GM12878 (cell line): Measurements from ENCODE around the gene NSUN2. TPM values are rescaled to one million over a fixed set of nuclear protein-coding genes. Genes with fewer than 3 reads are reported as not detected.

ENCODE experiments used
- ATAC-seq: fragments of 200-7000 bp; cut with Tn5 transposase; 3 replicates; pipeline ENCODE4 v1.9.1; 2020; ENCODE audit warnings: mild to moderate bottlenecking, moderate library complexity
- BruUV-seq: library from RNA; stranded (reverse); fragments of 400-500 nt; replicated peaks from 2 replicates; lab custom pipeline; 2021; lab: Mats Ljungman, UMichigan
- CTCF ChIA-PET: fragments of 300-600 bp; sonication (Branson Sonifier 250); formaldehyde crosslinking; extraction: SDS; loops from one replicate; lab custom pipeline; 2021; ENCODE audit warnings: inconsistent platforms; lab: Yijun Ruan, JAX
- POLR2A ChIA-PET: fragments of 350-600 bp; formaldehyde crosslinking; extraction: SDS; loops from one replicate; lab custom pipeline; 2021; ENCODE audit warnings: inconsistent platforms; lab: Charles Lee
- RAD21 ChIA-PET: fragments of 300-600 bp; sonication (Branson Sonifier 250); formaldehyde crosslinking; loops from one replicate; lab custom pipeline; 2023; ENCODE audit warnings: antibody characterized with exemption; ENCODE audit not compliant: unreplicated experiment; lab: Charles Lee
- SMC1A ChIA-PET: fragments of 300-600 bp; sonication (Branson Sonifier 250); formaldehyde crosslinking; loops from one replicate; lab custom pipeline; 2023; ENCODE audit not compliant: unreplicated experiment, uncharacterized antibody; lab: Charles Lee
- DNase-seq: peaks from one replicate; pipeline ENCODE4 v3.0.0-alpha.2; 2011; ENCODE audit warnings: low read depth, low spot score
- FAIRE-seq: peaks from 3 replicates; lab custom pipeline; 2011; peaks lifted over from hg19 to GRCh38; lab: Jason Lieb, UNC
- H2AFZ ChIP-seq: 2 replicates; pipeline ENCODE4 v1.6.0; 2011; ENCODE audit warnings: low read depth, low read length, control low read depth; ENCODE audit not compliant: control insufficient read depth
- H3K27ac ChIP-seq: 2 replicates; pipeline ENCODE4 v1.5.1; 2011; ENCODE audit warnings: control low read depth; ENCODE audit not compliant: control insufficient read depth, insufficient read depth
- H3K27me3 ChIP-seq, 2 experiments: replicated peaks in 1 of 2; 2 replicates each; pipeline versions ENCODE4 v1.6.0 to v1.6.1; 2011; ENCODE audit warnings: low read length in 1 of 2; ENCODE audit not compliant: control insufficient read depth in 2 of 2, insufficient read depth in 2 of 2
- H3K36me3 ChIP-seq, 2 experiments: 2 replicates each; pipeline ENCODE4 v1.5.1; 2011; ENCODE audit warnings: low read length in 1 of 2; ENCODE audit not compliant: control insufficient read depth in 2 of 2, insufficient read depth in 2 of 2
- H3K4me1 ChIP-seq: 2 replicates; pipeline ENCODE4 v1.6.1; 2011; ENCODE audit warnings: mild to moderate bottlenecking, low read length, moderate library complexity, mixed read lengths; ENCODE audit not compliant: control insufficient read depth, insufficient read depth
- H3K4me2 ChIP-seq: 2 replicates; pipeline ENCODE4 v1.6.0; 2011; ENCODE audit warnings: control low read depth; ENCODE audit not compliant: control insufficient read depth, insufficient read depth
- H3K4me3 ChIP-seq: fragments of 200-600 bp; sonication (generic); 2 replicates; pipeline ENCODE4 v1.5.1; 2016
- H3K79me2 ChIP-seq: 2 replicates; pipeline ENCODE4 v1.6.0; 2011; ENCODE audit warnings: low read length; ENCODE audit not compliant: control insufficient read depth, insufficient read depth
- H3K9ac ChIP-seq: 2 replicates; pipeline ENCODE4 v1.8.0; 2011; ENCODE audit warnings: low read length, control low read depth, mixed read lengths; ENCODE audit not compliant: control insufficient read depth, insufficient read depth
- H3K9me3 ChIP-seq: replicated peaks from 3 replicates; pipeline ENCODE4 v1.5.1; 2011; ENCODE audit warnings: mild to moderate bottlenecking, low read length; ENCODE audit not compliant: control insufficient read depth, insufficient read depth
- H4K20me1 ChIP-seq: 2 replicates; pipeline ENCODE4 v1.6.0; 2011; ENCODE audit not compliant: control insufficient read depth, insufficient read depth
- ETV6 ChIP-seq, 2 experiments: fragments of 450-650 bp in 1 of 2; IDR thresholded peaks in 1 of 2; conservative IDR thresholded peaks in 1 of 2; 2 replicates each; pipeline ENCODE4 v1.6.1; 2014; ENCODE audit warnings: antibody characterized with exemption in 1 of 2, borderline replicate concordance in 1 of 2, low read depth in 1 of 2, mild to moderate bottlenecking in 1 of 2, moderate library complexity in 1 of 2
- HDAC6 ChIP-seq: fragments of 200-600 bp; sonication (generic); IDR thresholded peaks from one replicate; pipeline ENCODE4 v1.8.0; 2017; ENCODE audit warnings: antibody characterized with exemption; ENCODE audit not compliant: unreplicated experiment
- KLF5 ChIP-seq: fragments of 450-650 bp; IDR thresholded peaks from 2 replicates; pipeline ENCODE4 v1.6.1; 2014; ENCODE audit warnings: mild to moderate bottlenecking; ENCODE audit not compliant: partially characterized antibody
- NFIC ChIP-seq: IDR thresholded peaks from 2 replicates; pipeline ENCODE4 v1.6.1; 2012; ENCODE audit warnings: low read depth, mild to moderate bottlenecking, inconsistent platforms, low read length, moderate library complexity
- PAX8 ChIP-seq: fragments of 450-650 bp; IDR thresholded peaks from 2 replicates; pipeline ENCODE4 v1.6.1; 2017; ENCODE audit warnings: mild to moderate bottlenecking, moderate library complexity
- SREBF1 ChIP-seq: IDR thresholded peaks from 2 replicates; pipeline ENCODE4 v1.6.1; 2012; ENCODE audit warnings: mild to moderate bottlenecking, low read length
- TCF12 ChIP-seq: IDR thresholded peaks from 2 replicates; pipeline ENCODE4 v1.6.1; 2011; ENCODE audit warnings: low read depth, mild to moderate bottlenecking, low read length
- WGBS: methylation state at CpG from one replicate; pipeline ENCODE4 v1.1.6; 2016; ENCODE audit warnings: low lambda C conversion rate; ENCODE audit not compliant: insufficient replicate concordance, insufficient coverage; ENCODE audit errors: missing lambda C conversion rate; 5-methylcytosine and 5-hydroxymethylcytosine counted together
- in situ Hi-C: fragments of 300-500 bp; cut with MboI; formaldehyde crosslinking; loops from 9 replicates; pipeline ENCODE4 v1.14.3; 2018; ENCODE audit warnings: mixed read lengths
- intact Hi-C: fragments of 100-400 bp; cut with micrococcal nuclease; formaldehyde crosslinking; loops from one replicate; pipeline ENCODE4 v1.14.2; 2022; ENCODE audit not compliant: unreplicated experiment
- polyA plus RNA-seq, 11 experiments: library from polyadenylated mRNA; depleted of rRNA in 4 of 11; unstranded in 6 of 11; stranded (reverse) in 5 of 11; fragments of >200 nt; fragmentation: Nextera tagmentation in 4 of 11; fragmentation: Illumina TruSeq in 1 of 11; extraction: Ambion mirVana in 4 of 11; extraction: Trizol in 1 of 11; gene quantifications; 1 replicate in 1 of 11; 2 replicates in 10 of 11; pipeline versions ENCODE4 v1.2.1 to v1.2.3, GENCODE V29; 2011 to 2016; ENCODE audit warnings: inconsistent platforms in 2 of 11, missing spikeins in 2 of 11, low read depth in 1 of 11
- total RNA-seq, 4 experiments: library from RNA; depleted of rRNA in 3 of 4; stranded (reverse); fragments of >200 nt in 3 of 4; fragmentation: Illumina TruSeq in 1 of 4; extraction: Trizol in 1 of 4; gene quantifications; 2 replicates each; pipeline versions ENCODE4 v1.2.1 to v1.2.3, GENCODE V29; 2013 to 2021
- TF ChIP-seq, protein P1 (sequence below): fragments of 450-650 bp; IDR thresholded peaks from 2 replicates; pipeline ENCODE4 v1.6.1; 2017; ENCODE audit warnings: mild to moderate bottlenecking
- TF ChIP-seq, protein P2 (sequence below): fragments of 450-650 bp; IDR thresholded peaks from 2 replicates; pipeline ENCODE4 v1.6.1; 2017; ENCODE audit warnings: antibody characterized with exemption, mild to moderate bottlenecking, moderate library complexity

NSUN2 gene
- total and polyA plus RNA-seq, 10 of the 15 experiments (the other 5 are each of a cell fraction or from before 2014, with no cell fraction given), result 8.0 to 112 (median 91.1) TPM

DNA sequence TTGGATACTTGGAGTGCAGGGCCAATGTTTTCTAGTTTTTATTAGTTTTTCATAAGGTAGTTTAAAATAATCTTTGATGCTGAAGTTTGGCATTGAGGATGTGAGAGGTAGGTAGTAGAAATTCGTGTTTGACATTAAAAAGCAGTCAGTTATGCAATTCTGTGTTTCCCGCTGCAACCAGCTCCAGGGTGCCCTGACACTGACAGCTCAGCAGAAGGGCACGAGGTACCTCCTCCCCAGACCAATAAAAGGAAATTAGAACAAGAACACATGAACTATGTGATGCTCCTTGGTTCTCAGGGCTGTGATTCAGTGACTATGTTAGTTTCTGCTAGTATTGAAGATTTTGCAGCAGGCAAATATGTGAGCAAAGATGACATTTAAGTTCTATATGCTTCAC, 40.2 kb downstream of the NSUN2 start:
- no TSS peak for BruUV-seq
- SMC1A ChIA-PET, result no interaction called here
- CTCF ChIA-PET, result interaction anchor here (0.7 kb wide), 1 partner anchor 20 kb away, joined by 3 read pairs; no protein-coding TSS in a partner anchor

More for the DNA sequence above, 40.2 kb downstream of the NSUN2 start:
- H3K9me3 ChIP-seq, result no peaks in the 10 kb centered on the region
- ChIA-PET POLR2A (no interaction called here), RAD21 (no interaction called here)
- H3K4me2 ChIP-seq, result no peak overlapping the region
- no peaks in the 10 kb centered on the region for H4K20me1 ChIP-seq
- H3K27me3 ChIP-seq, result no peaks in the 10 kb centered on the region
- ATAC-seq (no peak), DNase-seq (no peak), FAIRE-seq (no peak)
- H3K27ac ChIP-seq, result no peak overlapping the region
- 47% methylated on average over 3 of the region's 3 CpGs for WGBS
- intact Hi-C loops, result no loop called here
- no peaks in the 10 kb centered on the region for H3K4me1 ChIP-seq
- H3K9ac ChIP-seq, result no peak overlapping the region
- H3K36me3 ChIP-seq, result peaks cover 0 to 4% of the 10 kb centered on the region in 2 experiments; a peak in 1 of 4 replicates
- in situ Hi-C loops, result loop anchor here (25.0 kb wide), 1 partner anchor 1105 kb away; no protein-coding TSS in a partner anchor
- H2AFZ ChIP-seq, result no peak overlapping the region
- H3K79me2 ChIP-seq, result no peaks in the 10 kb centered on the region
- no peak overlapping the region for H3K4me3 ChIP-seq
- TF ChIP-seq KLF5 (no peak), PAX8 (no peak), TCF12 (no peak), ETV6 (conservative IDR thresholded peaks at IDR 0.05 in 1 of 2, IDR thresholded peaks at IDR 0.05 in 1 of 2; ENCODE audit: borderline replicate concordance in 1 of 2, low read depth in 1 of 2) (no peak), HDAC6 (no peak), NFIC (no peak), SREBF1 (no peak)
- TF ChIP-seq, protein P1, sequence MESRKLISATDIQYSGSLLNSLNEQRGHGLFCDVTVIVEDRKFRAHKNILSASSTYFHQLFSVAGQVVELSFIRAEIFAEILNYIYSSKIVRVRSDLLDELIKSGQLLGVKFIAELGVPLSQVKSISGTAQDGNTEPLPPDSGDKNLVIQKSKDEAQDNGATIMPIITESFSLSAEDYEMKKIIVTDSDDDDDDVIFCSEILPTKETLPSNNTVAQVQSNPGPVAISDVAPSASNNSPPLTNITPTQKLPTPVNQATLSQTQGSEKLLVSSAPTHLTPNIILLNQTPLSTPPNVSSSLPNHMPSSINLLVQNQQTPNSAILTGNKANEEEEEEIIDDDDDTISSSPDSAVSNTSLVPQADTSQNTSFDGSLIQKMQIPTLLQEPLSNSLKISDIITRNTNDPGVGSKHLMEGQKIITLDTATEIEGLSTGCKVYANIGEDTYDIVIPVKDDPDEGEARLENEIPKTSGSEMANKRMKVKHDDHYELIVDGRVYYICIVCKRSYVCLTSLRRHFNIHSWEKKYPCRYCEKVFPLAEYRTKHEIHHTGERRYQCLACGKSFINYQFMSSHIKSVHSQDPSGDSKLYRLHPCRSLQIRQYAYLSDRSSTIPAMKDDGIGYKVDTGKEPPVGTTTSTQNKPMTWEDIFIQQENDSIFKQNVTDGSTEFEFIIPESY, result no peak
- TF ChIP-seq, protein P2, sequence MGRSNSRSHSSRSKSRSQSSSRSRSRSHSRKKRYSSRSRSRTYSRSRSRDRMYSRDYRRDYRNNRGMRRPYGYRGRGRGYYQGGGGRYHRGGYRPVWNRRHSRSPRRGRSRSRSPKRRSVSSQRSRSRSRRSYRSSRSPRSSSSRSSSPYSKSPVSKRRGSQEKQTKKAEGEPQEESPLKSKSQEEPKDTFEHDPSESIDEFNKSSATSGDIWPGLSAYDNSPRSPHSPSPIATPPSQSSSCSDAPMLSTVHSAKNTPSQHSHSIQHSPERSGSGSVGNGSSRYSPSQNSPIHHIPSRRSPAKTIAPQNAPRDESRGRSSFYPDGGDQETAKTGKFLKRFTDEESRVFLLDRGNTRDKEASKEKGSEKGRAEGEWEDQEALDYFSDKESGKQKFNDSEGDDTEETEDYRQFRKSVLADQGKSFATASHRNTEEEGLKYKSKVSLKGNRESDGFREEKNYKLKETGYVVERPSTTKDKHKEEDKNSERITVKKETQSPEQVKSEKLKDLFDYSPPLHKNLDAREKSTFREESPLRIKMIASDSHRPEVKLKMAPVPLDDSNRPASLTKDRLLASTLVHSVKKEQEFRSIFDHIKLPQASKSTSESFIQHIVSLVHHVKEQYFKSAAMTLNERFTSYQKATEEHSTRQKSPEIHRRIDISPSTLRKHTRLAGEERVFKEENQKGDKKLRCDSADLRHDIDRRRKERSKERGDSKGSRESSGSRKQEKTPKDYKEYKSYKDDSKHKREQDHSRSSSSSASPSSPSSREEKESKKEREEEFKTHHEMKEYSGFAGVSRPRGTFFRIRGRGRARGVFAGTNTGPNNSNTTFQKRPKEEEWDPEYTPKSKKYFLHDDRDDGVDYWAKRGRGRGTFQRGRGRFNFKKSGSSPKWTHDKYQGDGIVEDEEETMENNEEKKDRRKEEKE, result no peak
- TF ChIP-seq, all 136 proteins: peak for 0
